Parathyroid adenoma (tissue), 2 donors: ENCODE measurements around the gene FNDC5.

Experiments used
- H2AFZ ChIP-seq: fragments of 300-600 bp; sonication (generic); one replicate; pipeline ENCODE4 v1.7.0; 2017; ENCODE audit warnings: antibody characterized with exemption, mild to moderate bottlenecking
- H3K27ac ChIP-seq: fragments of 300-600 bp; sonication (generic); one replicate; pipeline ENCODE4 v1.7.0; 2017
- H3K27me3 ChIP-seq: fragments of 300-600 bp; sonication (generic); one replicate; pipeline ENCODE4 v1.7.0; 2017; ENCODE audit warnings: low read length; ENCODE audit not compliant: control insufficient read depth, insufficient read depth
- H3K36me3 ChIP-seq: fragments of 300-600 bp; sonication (generic); one replicate; pipeline ENCODE4 v1.7.0; 2017; ENCODE audit warnings: low read length; ENCODE audit not compliant: control insufficient read depth, insufficient read depth
- H3K4me1 ChIP-seq: fragments of 300-600 bp; sonication (generic); one replicate; pipeline ENCODE4 v1.7.0; 2017; ENCODE audit warnings: control low read depth
- H3K4me2 ChIP-seq: fragments of 300-600 bp; sonication (generic); one replicate; pipeline ENCODE4 v1.7.0; 2017; ENCODE audit warnings: low read length
- H3K4me3 ChIP-seq: fragments of 300-600 bp; sonication (generic); one replicate; pipeline ENCODE4 v1.7.0; 2017; ENCODE audit warnings: low read depth, low read length
- H3K79me2 ChIP-seq: fragments of 300-600 bp; sonication (generic); one replicate; pipeline ENCODE4 v1.7.0; 2017; ENCODE audit warnings: control low read depth
- H3K9ac ChIP-seq: fragments of 300-600 bp; sonication (generic); one replicate; pipeline ENCODE4 v1.7.0; 2017; ENCODE audit warnings: mild to moderate bottlenecking
- H3K9me3 ChIP-seq: fragments of 300-600 bp; sonication (generic); one replicate; pipeline ENCODE4 v1.7.0; 2017; ENCODE audit warnings: low read length; ENCODE audit not compliant: control insufficient read depth
- CTCF ChIP-seq: fragments of 300-600 bp; sonication (generic); IDR thresholded peaks from one replicate; pipeline ENCODE4 v1.7.0; 2017; ENCODE audit warnings: antibody characterized with exemption, mild to moderate bottlenecking
- donor health status: primary hyperparathyroidism.

The FNDC5 gene

GRCh38 chr1:32817159-32817814, 53.4 kb downstream of the FNDC5 start, which contains the start of the genes S100PBP and YARS1:
TSS of gene S100PBP (plus strand) at chr1:32817653. CDS start at chr1:32826100, 8,447 bp downstream.
TSS of gene YARS1 (minus strand) at chr1:32817358. CDS start at chr1:32817244, 114 bp downstream.
- Histone ChIP-seq H3K27me3 (no peaks in the 10 kb centered on the region), H3K9me3 (no peaks in the 10 kb centered on the region), H2AFZ (peak within 1 kb of the TSS; percentile 79), H3K27ac (peak within 1 kb of the TSS; percentile 88), H3K36me3 (no peaks in the 10 kb centered on the region), H3K4me1 (peaks cover 3% of the 10 kb centered on the region), H3K79me2 (peaks cover 13% of the 10 kb centered on the region), H3K9ac (peak within 1 kb of the TSS; percentile 90), H3K4me3 (peak within 1 kb of the TSS; percentile 96), H3K4me2 (peak within 1 kb of the TSS; percentile 90)
- TF ChIP-seq CTCF: peak; percentile 7

- Histone ChIP-seq H3K9me3 (no peaks in the 10 kb centered on the region), H3K4me2 (peak overlapping the region; percentile 90), H3K4me1 (peaks cover 3% of the 10 kb centered on the region), H3K9ac (peak overlapping the region; percentile 6), H2AFZ (peak overlapping the region; percentile 79), H3K27me3 (no peaks in the 10 kb centered on the region), H3K4me3 (peak overlapping the region; percentile 96), H3K79me2 (peaks cover 13% of the 10 kb centered on the region), H3K27ac (peak overlapping the region; percentile 88), H3K36me3 (no peaks in the 10 kb centered on the region)
- TF ChIP-seq CTCF: no peak
These were observed 54.0 kb downstream of the FNDC5 start for GRCh38 chr1:32816676-32817158.

- Histone ChIP-seq H3K79me2 (peaks cover 7% of the 10 kb centered on the region), H3K27me3 (no peaks in the 10 kb centered on the region), H3K4me1 (peaks cover 3% of the 10 kb centered on the region), H3K27ac (no peak overlapping the region), H3K9me3 (no peaks in the 10 kb centered on the region), H2AFZ (no peak overlapping the region), H3K9ac (no peak overlapping the region), H3K36me3 (no peaks in the 10 kb centered on the region), H3K4me2 (no peak overlapping the region), H3K4me3 (no peak overlapping the region)
- no peak for TF ChIP-seq CTCF
These were observed 56.6 kb downstream of the FNDC5 start for GRCh38 chr1:32813941-32814739.
